GM04504 (cell line): ENCODE results near the gene CEBPG.

Experiments used
- DNase-seq: peaks from one replicate; pipeline ENCODE4 v3.0.0-alpha.2; 2012; ENCODE audit warnings: low read depth

Gene CEBPG

GRCh38 chr19:33395561-33396550 lies 22.3 kb downstream of the CEBPG start:
- no peak for DNase-seq

- no peak for DNase-seq
These were observed 23.4 kb downstream of the CEBPG start for GRCh38 chr19:33396701-33397535.

GRCh38 chr19:33397536-33398360 lies 24.2 kb downstream of the CEBPG start:
- DNase-seq, result no peak

GRCh38 chr19:33398361-33399060 lies 25.0 kb downstream of the CEBPG start:
- no peak for DNase-seq

GRCh38 chr19:33399081-33399744 lies 25.7 kb downstream of the CEBPG start:
- DNase-seq, result no peak

GRCh38 chr19:33399745-33400681 lies 26.5 kb downstream of the CEBPG start:
- no peak for DNase-seq

GRCh38 chr19:33400856-33401682 lies 27.6 kb downstream of the CEBPG start:
- no peak for DNase-seq

- no peak for DNase-seq
These were observed 28.3 kb downstream of the CEBPG start for GRCh38 chr19:33401683-33402420.

- no peak for DNase-seq
These were observed 29.1 kb downstream of the CEBPG start for GRCh38 chr19:33402421-33403220.

GRCh38 chr19:33403221-33403972 lies 29.9 kb downstream of the CEBPG start:
- no peak for DNase-seq

- DNase-seq, result no peak
These were observed 30.4 kb downstream of the CEBPG start for GRCh38 chr19:33403973-33404304.

GRCh38 chr19:33404506-33405253 lies 31.2 kb downstream of the CEBPG start:
- DNase-seq, result no peak

GRCh38 chr19:33405254-33405552 lies 31.7 kb downstream of the CEBPG start:
- DNase-seq, result no peak

GRCh38 chr19:33405553-33406461 lies 32.3 kb downstream of the CEBPG start:
- no peak for DNase-seq
